ENCODE results near the gene A1BG. TPM values are rescaled to one million over a fixed set of nuclear protein-coding genes. Genes with fewer than 3 reads are reported as not detected.

The A1BG gene, protein sequence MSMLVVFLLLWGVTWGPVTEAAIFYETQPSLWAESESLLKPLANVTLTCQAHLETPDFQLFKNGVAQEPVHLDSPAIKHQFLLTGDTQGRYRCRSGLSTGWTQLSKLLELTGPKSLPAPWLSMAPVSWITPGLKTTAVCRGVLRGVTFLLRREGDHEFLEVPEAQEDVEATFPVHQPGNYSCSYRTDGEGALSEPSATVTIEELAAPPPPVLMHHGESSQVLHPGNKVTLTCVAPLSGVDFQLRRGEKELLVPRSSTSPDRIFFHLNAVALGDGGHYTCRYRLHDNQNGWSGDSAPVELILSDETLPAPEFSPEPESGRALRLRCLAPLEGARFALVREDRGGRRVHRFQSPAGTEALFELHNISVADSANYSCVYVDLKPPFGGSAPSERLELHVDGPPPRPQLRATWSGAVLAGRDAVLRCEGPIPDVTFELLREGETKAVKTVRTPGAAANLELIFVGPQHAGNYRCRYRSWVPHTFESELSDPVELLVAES
- 35.9 TPM for polyA plus RNA-seq (2013, experiment 1 of 2)
- 29.4 TPM for polyA plus RNA-seq (2013, experiment 2 of 2)

- no peak within 1 kb of the TSS for H3K9ac ChIP-seq (ENCODE audit: low read depth, low read length, poor library complexity)
- peaks cover 8% of the 10 kb centered on the region for H3K79me1 ChIP-seq (ENCODE audit: low read depth, low read length)
- no peak within 1 kb of the TSS for H3K14ac ChIP-seq (ENCODE audit: low read length)
- no peak within 1 kb of the TSS for H3K4me3 ChIP-seq (ENCODE audit: low read length in 2 of 2)
- no peaks in the 10 kb centered on the region for H3K9me3 ChIP-seq (replicated peaks in 1 of 2; ENCODE audit: control insufficient read depth in 2 of 2, insufficient read depth in 1 of 2, low read depth in 1 of 2, low read length in 2 of 2)
- peak within 1 kb of the TSS; percentile 65 for H2AK5ac ChIP-seq (ENCODE audit: low read depth, low read length)
- H4K91ac ChIP-seq (ENCODE audit: low read depth, low read length, poor library complexity): no peak within 1 kb of the TSS
- DNase-seq (ENCODE audit: low spot score): no peak
- no peak within 1 kb of the TSS for H3K27ac ChIP-seq (replicated peaks; ENCODE audit: low read length)
- H2BK5ac ChIP-seq (ENCODE audit: low read length): peak within 1 kb of the TSS; percentile 77
- H3K4me2 ChIP-seq (ENCODE audit: insufficient read depth, low read length, poor library complexity, severe bottlenecking): no peak within 1 kb of the TSS
- H3K36me3 ChIP-seq (replicated peaks in 1 of 2; ENCODE audit: control insufficient read depth in 2 of 2, insufficient read depth in 2 of 2, low read length in 2 of 2): peaks cover 7 to 24% of the 10 kb centered on the region in 2 donors
- peak within 1 kb of the TSS; percentile 64 for H3K18ac ChIP-seq (ENCODE audit: low read length)
- no peak within 1 kb of the TSS for H2BK120ac ChIP-seq (ENCODE audit: low read depth, low read length)
- no peak within 1 kb of the TSS for H4K8ac ChIP-seq (ENCODE audit: low read depth, low read length)
- H3K27me3 ChIP-seq (ENCODE audit: control insufficient read depth in 3 of 3, insufficient read depth in 3 of 3, low read depth in 1 of 3, low read length in 3 of 3): no peaks in the 10 kb centered on the region
- peak within 1 kb of the TSS; percentile 65 for H3K23ac ChIP-seq (ENCODE audit: low read depth, low read length, poor library complexity)
- WGBS, 2 donors (ENCODE audit: extremely low coverage in 2 of 2, insufficient read length in 2 of 2, insufficient replicate concordance in 1 of 2): no CpG with 5 or more reads among the region's 26 CpGs
- H3K4me1 ChIP-seq (ENCODE audit: control insufficient read depth in 2 of 2, insufficient read depth in 1 of 2, low read depth in 1 of 2, low read length in 2 of 2): no peaks in the 10 kb centered on the region
- no peak within 1 kb of the TSS for H2BK15ac ChIP-seq (ENCODE audit: low read length)
- no peak within 1 kb of the TSS for H3K4ac ChIP-seq (ENCODE audit: low read length)
- H2BK12ac ChIP-seq (ENCODE audit: low read length): peak within 1 kb of the TSS; percentile 41
- no peak within 1 kb of the TSS for H2AFZ ChIP-seq (ENCODE audit: low read length)
These were observed at the start of gene A1BG for GRCh38 chr19:58352760-58353671. Gene A1BG (minus strand): TSS chr19:58353492. CDS start chr19:58353437, 55 bp downstream.

DNA sequence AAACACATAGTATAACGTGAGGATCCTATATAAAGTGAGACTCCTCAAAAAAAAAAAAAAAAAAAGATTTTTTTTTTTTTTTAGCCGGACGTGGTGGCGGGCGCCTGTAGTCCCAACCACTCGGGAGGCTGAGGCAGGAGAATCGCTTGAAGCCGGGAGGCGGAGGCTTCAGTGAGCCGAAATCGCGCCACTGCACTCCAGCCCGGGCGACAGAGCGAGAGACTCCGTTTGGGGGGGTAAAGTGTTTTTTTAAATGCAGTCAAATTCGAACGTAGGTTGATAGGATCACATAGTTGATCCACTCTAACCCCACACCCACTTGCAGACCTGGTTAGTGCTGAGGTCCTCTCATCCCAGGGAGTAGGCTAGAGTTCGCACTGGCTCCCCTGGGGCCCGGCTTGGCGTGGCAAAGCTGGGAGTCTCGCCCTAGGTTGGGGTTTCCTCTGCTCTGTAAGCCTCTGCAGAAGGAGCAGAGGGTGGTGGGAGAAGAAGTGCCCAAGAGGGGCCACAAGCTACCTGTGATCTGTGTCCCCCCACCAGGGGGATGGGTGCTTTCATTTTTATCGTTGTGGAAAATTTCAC lies 48.6 kb upstream of the A1BG start:
- no peak overlapping the region for H3K27ac ChIP-seq (replicated peaks; ENCODE audit: low read length)
- WGBS, 2 donors (ENCODE audit: extremely low coverage in 2 of 2, insufficient read length in 2 of 2, insufficient replicate concordance in 1 of 2): no CpG with 5 or more reads among the region's 23 CpGs

DNA sequence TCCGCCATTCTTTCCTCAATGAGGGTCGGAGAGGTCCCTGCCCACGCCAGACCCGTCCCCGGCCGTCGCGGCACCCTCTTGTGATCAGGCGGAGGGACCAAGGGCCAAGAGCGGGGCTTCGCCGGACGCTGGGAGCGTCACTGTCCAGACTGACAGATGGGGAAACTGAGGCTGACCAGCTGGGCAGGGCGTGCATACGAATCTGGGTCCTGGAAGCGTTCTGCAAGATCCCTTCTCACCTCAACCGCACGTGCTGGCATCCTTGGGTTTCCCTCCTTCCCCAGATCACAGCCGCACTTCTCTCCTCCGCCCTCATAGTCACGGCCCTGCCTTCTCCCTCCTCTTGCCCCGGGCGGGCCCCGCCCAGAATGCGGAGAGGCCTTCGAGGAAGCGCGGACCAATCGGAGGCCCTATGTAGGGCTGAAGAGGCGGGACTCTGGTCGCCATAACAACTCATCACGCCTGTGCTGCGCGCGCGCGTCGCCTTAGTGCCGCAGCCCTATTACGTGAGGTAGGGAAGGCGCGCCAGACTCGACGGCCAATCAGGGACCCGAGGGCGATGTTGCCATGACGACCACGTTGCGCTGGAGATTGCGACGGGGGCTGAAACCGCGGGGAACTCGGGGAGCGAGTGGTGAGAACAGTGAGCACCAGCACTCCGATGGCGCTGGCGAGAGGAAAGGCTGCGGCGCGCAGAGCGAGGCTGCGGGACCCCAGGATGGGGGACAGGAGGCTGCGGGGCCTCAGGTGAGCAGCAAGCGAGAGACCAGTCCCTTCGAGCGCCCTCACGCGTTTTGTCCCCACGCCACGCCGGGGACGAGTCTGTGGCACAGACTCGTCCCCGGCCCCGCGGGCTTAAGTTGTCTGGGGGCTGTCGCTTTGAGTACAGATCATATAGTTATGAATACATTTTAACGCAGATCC lies 47.9 kb upstream of the A1BG start:
- H3K36me3 ChIP-seq (replicated peaks in 1 of 2; ENCODE audit: control insufficient read depth in 2 of 2, insufficient read depth in 2 of 2, low read length in 2 of 2): peaks cover 1 to 13% of the 10 kb centered on the region in 2 donors

More for the DNA sequence above, 48.6 kb upstream of the A1BG start:
- H4K91ac ChIP-seq (ENCODE audit: low read depth, low read length, poor library complexity): no peak overlapping the region
- H4K8ac ChIP-seq (ENCODE audit: low read depth, low read length): no peak overlapping the region
- peaks cover 1 to 13% of the 10 kb centered on the region in 2 donors for H3K36me3 ChIP-seq (replicated peaks in 1 of 2; ENCODE audit: control insufficient read depth in 2 of 2, insufficient read depth in 2 of 2, low read length in 2 of 2)
- peaks cover 8% of the 10 kb centered on the region for H3K79me1 ChIP-seq (ENCODE audit: low read depth, low read length)
- peak overlapping the region; percentile 83 to 95 for H3K4me3 ChIP-seq (ENCODE audit: low read length in 2 of 2)
- no peak overlapping the region for H3K4ac ChIP-seq (ENCODE audit: low read length)
- peak overlapping the region; percentile 89 for H2AK5ac ChIP-seq (ENCODE audit: low read depth, low read length)
- peaks cover 2 to 19% of the 10 kb centered on the region in 2 donors for H3K9me3 ChIP-seq (replicated peaks in 1 of 2; ENCODE audit: control insufficient read depth in 2 of 2, insufficient read depth in 1 of 2, low read depth in 1 of 2, low read length in 2 of 2)
- H2BK5ac ChIP-seq (ENCODE audit: low read length): no peak overlapping the region
- peak overlapping the region; percentile 71 for H3K18ac ChIP-seq (ENCODE audit: low read length)
- no peak for DNase-seq (ENCODE audit: low spot score)
- no peak overlapping the region for H2BK12ac ChIP-seq (ENCODE audit: low read length)
- H2BK120ac ChIP-seq (ENCODE audit: low read depth, low read length): no peak overlapping the region
- no peak overlapping the region for H3K14ac ChIP-seq (ENCODE audit: low read length)
- peak overlapping the region; percentile 67 for H3K4me2 ChIP-seq (ENCODE audit: insufficient read depth, low read length, poor library complexity, severe bottlenecking)
- H3K9ac ChIP-seq (ENCODE audit: low read depth, low read length, poor library complexity): peak overlapping the region; percentile 24
- H3K4me1 ChIP-seq (ENCODE audit: control insufficient read depth in 2 of 2, insufficient read depth in 1 of 2, low read depth in 1 of 2, low read length in 2 of 2): peaks cover 7 to 13% of the 10 kb centered on the region in 2 donors
- peak overlapping the region; percentile 87 for H2AFZ ChIP-seq (ENCODE audit: low read length)
- no peak overlapping the region for H3K23ac ChIP-seq (ENCODE audit: low read depth, low read length, poor library complexity)
- H3K27me3 ChIP-seq (ENCODE audit: control insufficient read depth in 3 of 3, insufficient read depth in 3 of 3, low read depth in 1 of 3, low read length in 3 of 3): peaks cover 0 to 6% (median 2%) of the 10 kb centered on the region in 3 experiments
- peak overlapping the region; percentile 55 for H2BK15ac ChIP-seq (ENCODE audit: low read length)

More for the DNA sequence above, 47.9 kb upstream of the A1BG start:
- Histone ChIP-seq H3K27me3 (ENCODE audit: control insufficient read depth in 3 of 3, insufficient read depth in 3 of 3, low read depth in 1 of 3, low read length in 3 of 3) (peaks cover 0 to 14% (median 5%) of the 10 kb centered on the region in 3 experiments), H3K18ac (ENCODE audit: low read length) (peak overlapping the region; percentile 98), H2AK5ac (ENCODE audit: low read depth, low read length) (peak overlapping the region; percentile 100), H3K9me3 (replicated peaks in 1 of 2; ENCODE audit: control insufficient read depth in 2 of 2, insufficient read depth in 1 of 2, low read depth in 1 of 2, low read length in 2 of 2) (peaks cover 2 to 19% of the 10 kb centered on the region in 2 donors), H4K91ac (ENCODE audit: low read depth, low read length, poor library complexity) (no peak overlapping the region), H3K4me2 (ENCODE audit: insufficient read depth, low read length, poor library complexity, severe bottlenecking) (peak overlapping the region; percentile 67), H3K79me1 (ENCODE audit: low read depth, low read length) (peaks cover 8% of the 10 kb centered on the region), H3K23ac (ENCODE audit: low read depth, low read length, poor library complexity) (peak overlapping the region; percentile 92), H2BK120ac (ENCODE audit: low read depth, low read length) (no peak overlapping the region), H2BK5ac (ENCODE audit: low read length) (peak overlapping the region; percentile 78), H2BK15ac (ENCODE audit: low read length) (peak overlapping the region; percentile 95), H2BK12ac (ENCODE audit: low read length) (peak overlapping the region; percentile 100), H4K8ac (ENCODE audit: low read depth, low read length) (no peak overlapping the region), H3K4ac (ENCODE audit: low read length) (peak overlapping the region; percentile 38), H3K9ac (ENCODE audit: low read depth, low read length, poor library complexity) (peak overlapping the region; percentile 91), H3K4me3 (ENCODE audit: low read length in 2 of 2) (peak overlapping the region; percentile 83 to 95), H3K14ac (ENCODE audit: low read length) (peak overlapping the region; percentile 82), H2AFZ (ENCODE audit: low read length) (peak overlapping the region; percentile 87), H3K27ac (replicated peaks; ENCODE audit: low read length) (peak overlapping the region; percentile 87), H3K4me1 (ENCODE audit: control insufficient read depth in 2 of 2, insufficient read depth in 1 of 2, low read depth in 1 of 2, low read length in 2 of 2) (peaks cover 7 to 13% of the 10 kb centered on the region in 2 donors)
- peak; percentile 99 for DNase-seq (ENCODE audit: low spot score)
- no CpG with 5 or more reads among the region's 80 CpGs for WGBS, 2 donors (ENCODE audit: extremely low coverage in 2 of 2, insufficient read length in 2 of 2, insufficient replicate concordance in 1 of 2)
